ENCODE measurements around the gene TTC16. TPM values are rescaled to one million over a fixed set of nuclear protein-coding genes. Genes with fewer than 3 reads are reported as not detected.

Gene TTC16
- total RNA-seq, 1 donor from 2014 or later, result 0.07 TPM

- H3K36me3 Mint-ChIP-seq (ENCODE audit: insufficient read depth), result peaks cover 3% of the 10 kb centered on the region
- no peaks in the 10 kb centered on the region for H3K4me1 Mint-ChIP-seq (ENCODE audit: low read depth)
- no peak for TF ChIP-seq CTCF (IDR thresholded peaks at IDR 0.05; ENCODE audit: unreplicated experiment)
- H3K27me3 Mint-ChIP-seq, result no peaks in the 10 kb centered on the region
- DNase-seq (ENCODE audit: low spot score, unreplicated experiment), result no peak
- no peaks in the 10 kb centered on the region for H3K9me3 Mint-ChIP-seq (ENCODE audit: low read depth)
- H3K27ac Mint-ChIP-seq, result no peak overlapping the region
- no peak overlapping the region for H3K4me3 Mint-ChIP-seq (ENCODE audit: low read depth)
Measured at GRCh38 chr9:127676638-127677037, 39.2 kb upstream of the TTC16 start.

- peaks cover 2% of the 10 kb centered on the region for H3K36me3 Mint-ChIP-seq (ENCODE audit: insufficient read depth)
- H3K4me1 Mint-ChIP-seq (ENCODE audit: low read depth), result no peaks in the 10 kb centered on the region
- H3K27me3 Mint-ChIP-seq, result no peaks in the 10 kb centered on the region
- H3K27ac Mint-ChIP-seq, result no peak overlapping the region
- no peak overlapping the region for H3K4me3 Mint-ChIP-seq (ENCODE audit: low read depth)
- no peaks in the 10 kb centered on the region for H3K9me3 Mint-ChIP-seq (ENCODE audit: low read depth)
- no peak for TF ChIP-seq CTCF (IDR thresholded peaks at IDR 0.05; ENCODE audit: unreplicated experiment)
- no peak for DNase-seq (ENCODE audit: low spot score, unreplicated experiment)
Measured at GRCh38 chr9:127679506-127679905, 36.4 kb upstream of the TTC16 start.

- no peaks in the 10 kb centered on the region for H3K4me1 Mint-ChIP-seq (ENCODE audit: low read depth)
- TF ChIP-seq CTCF (IDR thresholded peaks at IDR 0.05; ENCODE audit: unreplicated experiment), result no peak
- no peak overlapping the region for H3K4me3 Mint-ChIP-seq (ENCODE audit: low read depth)
- peaks cover 2% of the 10 kb centered on the region for H3K36me3 Mint-ChIP-seq (ENCODE audit: insufficient read depth)
- no peak overlapping the region for H3K27ac Mint-ChIP-seq
- no peaks in the 10 kb centered on the region for H3K27me3 Mint-ChIP-seq
- no peaks in the 10 kb centered on the region for H3K9me3 Mint-ChIP-seq (ENCODE audit: low read depth)
- no peak for DNase-seq (ENCODE audit: low spot score, unreplicated experiment)
Measured at GRCh38 chr9:127680226-127680625, 35.7 kb upstream of the TTC16 start.

GRCh38 chr9:127680846-127681245 lies 35.0 kb upstream of the TTC16 start:
- Mint-ChIP-seq H3K27me3 (no peaks in the 10 kb centered on the region), H3K9me3 (ENCODE audit: low read depth) (no peaks in the 10 kb centered on the region), H3K27ac (no peak overlapping the region), H3K36me3 (ENCODE audit: insufficient read depth) (peaks cover 2% of the 10 kb centered on the region), H3K4me3 (ENCODE audit: low read depth) (no peak overlapping the region), H3K4me1 (ENCODE audit: low read depth) (no peaks in the 10 kb centered on the region)
- no peak for DNase-seq (ENCODE audit: low spot score, unreplicated experiment)
- TF ChIP-seq CTCF (IDR thresholded peaks at IDR 0.05; ENCODE audit: unreplicated experiment), result no peak

GRCh38 chr9:127682351-127683136 lies 33.3 kb upstream of the TTC16 start:
- Mint-ChIP-seq H3K4me3 (ENCODE audit: low read depth) (no peak overlapping the region), H3K27ac (no peak overlapping the region), H3K27me3 (no peaks in the 10 kb centered on the region), H3K9me3 (ENCODE audit: low read depth) (no peaks in the 10 kb centered on the region), H3K36me3 (ENCODE audit: insufficient read depth) (peaks cover 2% of the 10 kb centered on the region), H3K4me1 (ENCODE audit: low read depth) (no peaks in the 10 kb centered on the region)
- no peak for DNase-seq (ENCODE audit: low spot score, unreplicated experiment)
- TF ChIP-seq CTCF (IDR thresholded peaks at IDR 0.05; ENCODE audit: unreplicated experiment), result no peak
